Activated CD4-positive, alpha-beta T cell treated with anti-CD3 and anti-CD28 coated beads, Interleukin-2, amount 50 U/mL, for 48 hours (primary cell): ENCODE results near the gene HS6ST1.

ENCODE experiments used
- DNase-seq, 2 experiments: peaks; one replicate each; pipeline ENCODE4 v3.0.0-alpha.2; 2020

HS6ST1 gene

GRCh38 chr2:128318776-128319464 is at the start of gene HS6ST1:
Gene HS6ST1, minus strand, starts transcription at chr2:128318868. Its CDS starts 305 bp downstream, at chr2:128318563.
- peak; percentile 89 to 90 for DNase-seq

- DNase-seq = no peak
These were observed 49.1 kb upstream of the HS6ST1 start for GRCh38 chr2:128367601-128368359.

GRCh38 chr2:128366713-128367511 is 48.2 kb upstream of the HS6ST1 start:
- no peak for DNase-seq

- DNase-seq = no peak
These were observed 46.7 kb upstream of the HS6ST1 start for GRCh38 chr2:128365217-128365905.

GRCh38 chr2:128364441-128364911 is 45.8 kb upstream of the HS6ST1 start:
- DNase-seq = no peak

- DNase-seq = no peak
These were observed 45.3 kb upstream of the HS6ST1 start for GRCh38 chr2:128363934-128364361.

- DNase-seq = no peak
These were observed 44.2 kb upstream of the HS6ST1 start for GRCh38 chr2:128362889-128363228.

- DNase-seq = no peak
These were observed 43.7 kb upstream of the HS6ST1 start for GRCh38 chr2:128362176-128362888.

GRCh38 chr2:128361376-128362131 is 42.9 kb upstream of the HS6ST1 start:
- DNase-seq = no peak

- DNase-seq = no peak
These were observed 42.0 kb upstream of the HS6ST1 start for GRCh38 chr2:128360711-128361110.

- DNase-seq = no peak
These were observed 41.2 kb upstream of the HS6ST1 start for GRCh38 chr2:128359841-128360240.

GRCh38 chr2:128358941-128359731 is 40.5 kb upstream of the HS6ST1 start:
- DNase-seq = no peak

- no peak for DNase-seq
These were observed 39.1 kb upstream of the HS6ST1 start for GRCh38 chr2:128357506-128358370.

- DNase-seq = no peak
These were observed 37.5 kb upstream of the HS6ST1 start for GRCh38 chr2:128356127-128356526.

- no peak for DNase-seq
These were observed 36.2 kb upstream of the HS6ST1 start for GRCh38 chr2:128354726-128355470.

- DNase-seq = no peak
These were observed 35.5 kb upstream of the HS6ST1 start for GRCh38 chr2:128354161-128354560.

GRCh38 chr2:128350736-128351135 is 32.1 kb upstream of the HS6ST1 start:
- DNase-seq = no peak

- no peak for DNase-seq
These were observed 30.0 kb upstream of the HS6ST1 start for GRCh38 chr2:128348701-128349100.
